IPS-18a (cell line): Measurements from ENCODE around the gene VASH2.

Source experiments
- H3K27ac ChIP-seq: one replicate; pipeline ENCODE4 v1.5.1; 2013; ENCODE audit warnings: low read length
- H3K27me3 ChIP-seq: one replicate; pipeline ENCODE4 v1.6.1; 2013; ENCODE audit warnings: mild to moderate bottlenecking, low read length; ENCODE audit not compliant: control insufficient read depth, insufficient read depth
- H3K36me3 ChIP-seq: one replicate; pipeline ENCODE4 v1.6.1; 2013; ENCODE audit warnings: low read depth, low read length; ENCODE audit not compliant: control insufficient read depth
- H3K4me1 ChIP-seq: one replicate; pipeline ENCODE4 v1.6.1; 2013; ENCODE audit warnings: low read depth, low read length; ENCODE audit not compliant: control insufficient read depth
- H3K4me3 ChIP-seq: one replicate; pipeline ENCODE4 v1.5.1; 2013; ENCODE audit warnings: low read length
- H3K9ac ChIP-seq: one replicate; pipeline ENCODE4 v1.6.1; 2013; ENCODE audit warnings: mild to moderate bottlenecking, low read length, moderate library complexity
- H3K9me3 ChIP-seq: one replicate; pipeline ENCODE4 v1.6.1; 2013; ENCODE audit warnings: low read depth, low read length; ENCODE audit not compliant: control insufficient read depth

The VASH2 gene

DNA sequence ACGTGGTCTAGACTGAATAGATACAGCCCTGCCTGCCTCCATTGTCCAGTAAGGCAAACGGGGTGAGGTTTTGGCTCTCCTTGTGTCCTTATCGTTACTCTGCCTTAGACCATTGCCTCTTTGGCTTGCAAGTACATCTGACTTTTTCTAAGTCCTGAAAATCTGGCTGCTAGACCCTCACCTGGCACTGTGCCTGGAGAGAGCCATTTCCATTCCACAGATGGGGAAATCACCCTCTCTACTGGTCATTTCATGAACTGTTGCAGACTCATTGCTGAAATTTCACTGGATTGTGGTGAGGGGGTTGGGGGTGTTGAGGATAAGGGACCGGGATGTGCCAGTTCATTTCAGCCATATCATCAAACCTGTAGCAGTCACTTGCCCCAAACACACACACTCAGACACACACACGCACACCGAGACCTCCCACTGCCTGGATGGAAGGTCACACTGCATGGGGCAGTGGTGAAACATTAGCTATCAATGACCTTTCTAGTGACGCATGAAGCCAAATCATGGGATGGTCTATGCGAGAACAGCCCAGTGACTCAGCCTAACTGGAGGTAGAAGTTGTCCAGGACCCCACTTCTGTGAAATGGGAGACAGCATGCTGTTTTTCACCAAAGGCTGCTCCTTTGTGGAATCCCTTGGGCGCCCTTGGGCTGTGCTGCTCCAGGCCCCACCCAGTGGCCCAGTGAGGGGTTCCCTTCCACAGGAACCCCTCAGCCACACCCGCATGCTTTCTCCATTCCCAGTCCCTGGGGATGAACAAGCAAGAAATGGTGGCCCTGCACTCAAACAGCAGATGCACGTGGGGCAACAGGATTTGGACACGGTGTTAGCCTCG lies 34.9 kb upstream of the VASH2 start:
- H3K27me3 ChIP-seq: no peaks in the 10 kb centered on the region
- H3K9ac ChIP-seq: peak overlapping the region; percentile 57
- H3K36me3 ChIP-seq: no peaks in the 10 kb centered on the region
- H3K9me3 ChIP-seq: no peaks in the 10 kb centered on the region
- peaks cover 25% of the 10 kb centered on the region for H3K4me1 ChIP-seq
- peak overlapping the region; percentile 89 for H3K27ac ChIP-seq
- peak overlapping the region; percentile 34 for H3K4me3 ChIP-seq

DNA sequence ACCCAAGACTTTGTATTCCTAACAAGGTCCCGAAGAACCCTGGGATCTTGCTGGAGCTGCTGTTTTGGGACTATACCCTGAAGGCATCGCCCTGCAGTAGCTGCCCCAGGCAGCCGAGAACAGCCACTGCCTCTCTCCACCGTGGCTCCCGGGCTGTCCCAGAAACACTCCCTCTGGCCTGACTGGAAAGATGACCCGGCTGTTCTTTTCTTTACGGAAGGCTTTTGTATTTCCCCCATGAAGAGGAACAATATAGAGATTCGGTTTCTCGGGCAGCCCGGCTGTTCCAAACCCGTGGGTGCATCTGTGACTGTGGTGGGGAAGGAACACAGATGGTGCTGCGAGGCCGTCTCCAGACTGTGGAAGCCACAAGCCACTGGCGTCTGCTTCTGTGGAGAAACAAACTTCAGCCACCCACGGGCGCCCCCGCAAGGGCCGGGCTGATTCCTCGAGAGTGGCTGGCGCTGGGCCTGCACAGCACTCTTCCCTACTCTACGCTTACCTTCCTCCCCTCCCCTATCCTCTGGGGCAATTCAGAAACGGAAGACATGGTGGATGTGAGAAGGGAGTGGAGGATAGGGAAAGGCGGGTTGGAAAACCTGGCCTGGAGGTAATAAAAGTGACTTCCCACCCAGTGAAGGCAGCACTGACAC lies 33.7 kb upstream of the VASH2 start:
- Histone ChIP-seq H3K4me1 (peaks cover 25% of the 10 kb centered on the region), H3K27me3 (no peaks in the 10 kb centered on the region), H3K36me3 (no peaks in the 10 kb centered on the region), H3K27ac (peak overlapping the region; percentile 72), H3K9ac (peak overlapping the region; percentile 57), H3K9me3 (no peaks in the 10 kb centered on the region), H3K4me3 (peak overlapping the region; percentile 42)

DNA sequence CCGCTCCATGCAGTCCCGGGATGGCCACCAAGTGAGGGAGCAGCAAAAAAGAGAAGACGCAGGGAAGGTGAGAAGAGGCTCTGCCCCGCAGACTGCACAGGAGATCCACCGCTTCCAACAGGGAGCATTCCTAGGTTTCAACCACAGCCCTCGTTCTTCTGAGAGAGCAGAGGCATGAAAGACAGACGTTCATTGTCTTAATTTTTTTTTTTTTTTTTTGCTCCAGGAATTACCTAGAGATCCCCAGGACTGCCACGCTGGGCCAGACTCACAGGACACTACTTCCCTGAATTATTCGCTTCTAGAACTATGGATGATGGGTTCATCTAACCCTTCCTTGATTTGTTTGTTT lies 33.2 kb upstream of the VASH2 start:
- peaks cover 25% of the 10 kb centered on the region for H3K4me1 ChIP-seq
- H3K27me3 ChIP-seq: no peaks in the 10 kb centered on the region
- peak overlapping the region; percentile 42 for H3K4me3 ChIP-seq
- H3K27ac ChIP-seq: peak overlapping the region; percentile 9
- peak overlapping the region; percentile 57 for H3K9ac ChIP-seq
- H3K9me3 ChIP-seq: no peaks in the 10 kb centered on the region
- H3K36me3 ChIP-seq: no peaks in the 10 kb centered on the region

DNA sequence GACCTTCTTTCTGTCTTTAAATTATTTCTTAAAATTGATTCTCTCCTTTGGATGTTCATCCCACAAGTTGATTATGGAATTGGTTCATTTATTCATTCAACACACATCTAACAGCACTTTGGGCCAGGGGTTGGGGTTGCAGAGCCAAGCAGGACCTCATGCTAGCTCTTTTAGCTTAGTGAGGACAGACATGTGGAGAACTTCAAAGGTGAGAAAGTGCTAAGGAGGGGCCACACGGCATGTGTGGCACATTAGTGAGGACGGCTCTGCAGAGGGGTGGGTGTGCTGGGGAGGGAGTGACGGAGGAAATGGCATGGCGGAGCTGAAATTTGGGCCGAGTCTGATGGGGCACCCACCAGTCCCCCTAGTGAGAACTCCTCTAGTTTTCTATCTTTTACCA lies 32.5 kb upstream of the VASH2 start:
- H3K4me3 ChIP-seq: no peak overlapping the region
- no peaks in the 10 kb centered on the region for H3K27me3 ChIP-seq
- no peak overlapping the region for H3K9ac ChIP-seq
- H3K9me3 ChIP-seq: no peaks in the 10 kb centered on the region
- no peaks in the 10 kb centered on the region for H3K36me3 ChIP-seq
- peaks cover 25% of the 10 kb centered on the region for H3K4me1 ChIP-seq
- H3K27ac ChIP-seq: no peak overlapping the region

DNA sequence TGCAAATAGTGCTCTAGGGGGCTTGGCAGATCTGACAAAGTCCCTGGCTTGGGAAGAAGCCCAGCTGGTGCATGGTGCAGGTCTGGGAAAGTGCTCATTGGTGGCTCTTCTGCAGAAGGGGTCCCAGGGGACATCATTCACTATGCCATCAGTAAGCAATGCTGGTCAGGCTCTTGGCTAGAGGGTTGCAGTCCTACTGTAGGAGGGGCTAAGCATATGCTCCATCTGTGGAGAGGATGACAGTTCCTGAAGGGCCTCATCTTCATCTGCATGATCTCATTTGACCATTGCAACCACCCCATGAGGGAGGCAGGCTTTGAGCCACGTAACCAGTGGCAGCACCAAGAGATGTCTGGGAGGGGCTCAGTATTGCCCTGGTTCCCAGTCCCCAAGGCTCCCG lies 31.5 kb upstream of the VASH2 start:
- Histone ChIP-seq H3K36me3 (no peaks in the 10 kb centered on the region), H3K27me3 (no peaks in the 10 kb centered on the region), H3K9me3 (no peaks in the 10 kb centered on the region), H3K4me1 (peaks cover 25% of the 10 kb centered on the region), H3K27ac (no peak overlapping the region), H3K9ac (no peak overlapping the region), H3K4me3 (no peak overlapping the region)

DNA sequence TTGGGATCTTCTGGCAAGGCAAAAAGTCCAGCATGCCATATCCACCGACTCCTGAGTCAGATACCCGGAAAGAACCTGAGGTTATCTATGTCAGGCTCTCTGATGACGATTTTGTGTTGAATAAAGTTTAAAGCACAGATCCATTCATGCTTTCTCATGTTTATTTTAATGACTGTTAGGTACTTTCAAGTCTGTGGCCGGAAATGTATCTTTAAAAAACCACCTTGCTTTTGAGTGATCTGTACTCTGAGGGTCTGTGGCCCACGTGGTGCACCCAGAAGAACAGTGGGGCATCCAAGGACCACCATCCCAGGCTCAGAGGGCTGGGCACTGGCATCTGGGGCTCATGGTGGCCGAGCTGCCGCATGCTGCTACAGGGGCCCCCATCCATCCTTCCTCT lies 30.1 kb upstream of the VASH2 start:
- Histone ChIP-seq H3K4me3 (no peak overlapping the region), H3K9me3 (no peaks in the 10 kb centered on the region), H3K4me1 (peaks cover 19% of the 10 kb centered on the region), H3K27ac (no peak overlapping the region), H3K9ac (no peak overlapping the region), H3K27me3 (no peaks in the 10 kb centered on the region), H3K36me3 (no peaks in the 10 kb centered on the region)

DNA sequence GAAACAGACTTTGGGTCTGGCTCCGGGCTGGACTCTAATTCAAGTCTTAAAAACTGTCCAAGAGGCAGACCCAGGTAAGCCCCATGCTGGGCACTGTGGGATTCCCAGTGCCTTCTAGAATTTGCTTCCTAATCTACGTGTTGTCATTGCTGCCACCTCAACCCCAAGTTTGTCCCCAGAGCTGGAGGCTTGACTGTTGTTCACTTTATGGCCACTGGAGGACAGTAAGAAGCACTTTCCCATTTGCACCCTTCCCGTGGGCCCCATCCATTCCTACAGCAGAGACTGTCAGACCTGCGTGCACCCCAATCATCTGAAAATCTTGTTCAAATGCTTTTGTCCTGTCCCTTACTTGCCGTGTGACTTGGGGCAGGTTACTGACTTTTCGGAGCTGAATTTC lies 29.4 kb upstream of the VASH2 start:
- Histone ChIP-seq H3K27ac (no peak overlapping the region), H3K9me3 (no peaks in the 10 kb centered on the region), H3K9ac (no peak overlapping the region), H3K4me3 (no peak overlapping the region), H3K36me3 (no peaks in the 10 kb centered on the region), H3K4me1 (peaks cover 12% of the 10 kb centered on the region), H3K27me3 (no peaks in the 10 kb centered on the region)

DNA sequence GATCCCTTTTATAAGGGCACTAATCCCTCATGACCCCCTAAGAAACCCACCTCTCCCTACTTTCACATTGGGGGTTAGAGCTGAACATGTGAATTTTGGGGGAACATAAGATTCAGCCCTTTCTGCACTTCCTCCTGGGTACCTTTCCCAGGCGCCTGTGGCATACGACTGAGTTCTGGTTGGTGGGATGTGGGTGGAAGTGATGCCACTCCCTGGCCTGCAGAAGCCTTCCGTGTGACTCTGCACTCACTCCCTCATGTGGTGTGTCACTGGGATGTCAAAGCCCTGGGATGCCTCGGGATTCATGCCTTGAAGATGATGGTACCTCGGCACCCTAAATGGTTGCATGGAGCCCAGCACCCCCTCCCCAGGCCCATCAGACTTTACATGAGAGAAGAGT lies 28.3 kb upstream of the VASH2 start:
- no peaks in the 10 kb centered on the region for H3K36me3 ChIP-seq
- H3K27ac ChIP-seq: no peak overlapping the region
- H3K4me3 ChIP-seq: no peak overlapping the region
- H3K9ac ChIP-seq: no peak overlapping the region
- H3K4me1 ChIP-seq: peaks cover 1% of the 10 kb centered on the region
- no peaks in the 10 kb centered on the region for H3K27me3 ChIP-seq
- no peaks in the 10 kb centered on the region for H3K9me3 ChIP-seq

DNA sequence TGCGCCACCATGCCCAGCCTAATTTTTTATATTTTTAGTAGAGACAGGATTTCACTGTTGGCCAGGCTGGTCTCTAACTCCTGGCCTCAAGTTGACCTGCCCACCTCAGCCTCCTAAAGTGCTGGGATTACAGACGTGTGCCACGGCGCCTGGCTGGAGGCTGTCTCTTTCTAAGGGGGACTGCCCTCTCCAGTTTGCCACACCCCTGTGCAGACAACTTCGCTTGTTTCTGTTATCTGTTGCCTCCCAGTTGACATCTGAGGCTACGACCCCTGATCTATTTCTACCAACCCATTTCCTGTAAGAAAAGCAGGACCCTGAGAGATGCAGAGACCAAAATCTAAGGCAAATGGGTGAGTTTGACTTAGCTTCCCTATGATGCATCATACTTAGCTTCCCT lies 24.0 kb upstream of the VASH2 start:
- H3K27ac ChIP-seq: no peak overlapping the region
- peaks cover 18% of the 10 kb centered on the region for H3K4me1 ChIP-seq
- H3K9me3 ChIP-seq: no peaks in the 10 kb centered on the region
- H3K36me3 ChIP-seq: no peaks in the 10 kb centered on the region
- no peak overlapping the region for H3K9ac ChIP-seq
- no peak overlapping the region for H3K4me3 ChIP-seq
- no peaks in the 10 kb centered on the region for H3K27me3 ChIP-seq

DNA sequence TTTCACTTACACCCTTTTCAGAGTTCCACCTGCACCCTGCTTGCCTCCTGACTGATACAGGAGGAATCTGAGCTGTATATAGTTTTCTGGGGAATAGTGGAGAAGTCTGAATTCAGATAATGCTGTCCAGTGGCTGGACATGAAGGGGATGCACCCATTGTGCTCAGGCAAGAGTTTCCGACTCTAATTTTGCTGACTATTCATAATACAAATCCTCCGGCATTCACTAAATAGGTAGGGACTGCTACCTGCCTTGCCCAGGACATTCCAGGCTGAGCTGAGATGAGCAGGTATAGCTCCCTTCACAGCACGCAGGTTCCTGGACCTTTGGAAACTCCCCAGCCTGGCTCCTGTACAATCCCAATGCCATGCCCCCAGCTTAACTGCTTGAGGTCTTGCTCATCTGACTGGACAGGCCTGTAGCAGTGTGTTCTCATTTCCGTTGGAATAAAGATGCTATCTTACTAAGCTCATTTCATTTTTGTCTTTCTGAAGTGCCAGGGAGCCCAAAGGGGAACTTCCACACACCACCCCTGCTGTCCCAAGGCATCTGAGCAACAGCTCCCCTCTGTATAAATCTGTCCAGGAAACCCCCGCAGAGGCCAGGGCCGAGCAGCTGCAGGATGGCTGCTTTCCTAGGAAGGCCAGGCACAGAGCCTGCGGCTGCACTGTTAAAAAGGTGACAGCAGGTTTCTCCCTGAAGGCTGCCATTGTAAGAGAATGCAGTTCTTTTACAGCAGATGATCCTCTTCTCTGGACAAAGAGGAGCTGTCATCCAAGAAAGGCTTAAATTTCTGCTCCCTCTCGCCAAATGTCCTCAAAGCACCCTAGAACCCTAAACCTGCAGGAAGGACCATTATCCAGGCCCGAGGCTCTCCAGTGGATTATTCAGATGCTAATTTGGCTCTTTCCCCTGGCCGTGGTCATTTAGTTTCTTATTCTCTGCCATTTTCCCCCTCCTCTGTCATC lies 21.7 kb upstream of the VASH2 start:
- Histone ChIP-seq H3K27ac (peak overlapping the region; percentile 41), H3K9ac (peak overlapping the region; percentile 29), H3K36me3 (no peaks in the 10 kb centered on the region), H3K4me1 (peaks cover 21% of the 10 kb centered on the region), H3K27me3 (no peaks in the 10 kb centered on the region), H3K9me3 (no peaks in the 10 kb centered on the region), H3K4me3 (peak overlapping the region; percentile 16)

DNA sequence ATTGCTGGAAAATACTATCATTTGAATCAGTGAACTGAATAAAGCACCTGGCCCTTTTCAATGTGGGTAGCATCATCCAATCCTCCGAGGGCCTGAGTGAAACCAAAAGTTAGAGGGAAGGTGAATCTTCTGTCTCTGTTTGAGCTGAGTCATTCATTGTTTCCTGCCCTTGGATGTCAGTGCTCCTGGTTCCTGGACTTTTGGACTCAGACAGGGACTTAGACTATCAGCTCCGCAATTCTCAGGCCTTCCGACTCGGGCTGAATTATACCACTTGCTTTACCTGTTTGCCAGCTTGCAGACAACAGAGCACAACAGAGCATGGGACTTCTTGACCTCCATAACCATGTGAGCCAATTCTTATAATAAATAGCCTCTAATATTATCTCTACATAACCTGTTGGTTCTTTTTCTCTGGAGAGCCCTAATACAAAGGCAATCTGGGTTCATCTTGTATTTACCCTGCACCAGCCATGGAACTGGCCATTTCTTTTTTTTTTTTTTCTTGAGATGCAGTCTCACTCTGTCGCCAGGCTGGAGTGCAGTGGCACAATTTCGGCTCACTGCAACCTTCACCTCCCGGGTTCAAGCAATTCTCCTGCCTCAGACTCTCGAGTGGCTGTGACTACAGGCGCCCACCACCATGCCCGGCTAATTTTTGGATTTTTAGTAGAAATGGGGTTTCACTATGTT lies 19.2 kb upstream of the VASH2 start:
- no peaks in the 10 kb centered on the region for H3K9me3 ChIP-seq
- H3K9ac ChIP-seq: no peak overlapping the region
- H3K4me3 ChIP-seq: no peak overlapping the region
- H3K27ac ChIP-seq: no peak overlapping the region
- H3K4me1 ChIP-seq: peaks cover 27% of the 10 kb centered on the region
- no peaks in the 10 kb centered on the region for H3K27me3 ChIP-seq
- no peaks in the 10 kb centered on the region for H3K36me3 ChIP-seq
